Left lung (tissue), 10 donors: Measurements from ENCODE around the gene YBX1. TPM values are rescaled to one million over a fixed set of nuclear protein-coding genes. Genes with fewer than 3 reads are reported as not detected.
A peak's percentile ranks its signal among the peaks of the same experiment; 100 is the strongest.

Experiments
- ATAC-seq: fragments of 200-7000 bp; cut with Tn5 transposase; one replicate; pipeline ENCODE4 v1.9.1; 2020; ENCODE audit warnings: moderate library complexity
- DNase-seq, 4 donors: peaks; one replicate each; pipeline ENCODE4 v3.0.0-alpha.2; 2013 to 2020
- H3K27ac ChIP-seq, 2 donors: fragments of 200-600 bp; sonication (generic) in 1 of 2; one replicate each; pipeline versions ENCODE4 v1.5.0 to v1.8.0; 2020 to 2021
- H3K27me3 ChIP-seq, 2 donors: fragments of 200-600 bp; sonication (generic) in 1 of 2; one replicate each; pipeline versions ENCODE4 v1.5.0 to v1.8.0; 2020 to 2021
- H3K36me3 ChIP-seq, 2 donors: fragments of 200-600 bp; sonication (generic) in 1 of 2; one replicate each; pipeline versions ENCODE4 v1.5.0 to v1.8.0; 2020 to 2021
- H3K4me1 ChIP-seq, 2 donors: fragments of 200-600 bp; one replicate each; pipeline ENCODE4 v1.8.0; 2021
- H3K4me3 ChIP-seq, 2 donors: fragments of 200-600 bp; sonication (generic) in 1 of 2; one replicate each; pipeline versions ENCODE4 v1.5.0 to v1.8.0; 2020 to 2021; ENCODE audit warnings: mild to moderate bottlenecking in 1 of 2
- H3K9me3 ChIP-seq, 2 donors: fragments of 200-600 bp; sonication (generic) in 1 of 2; one replicate each; pipeline versions ENCODE4 v1.5.0 to v1.8.0; 2020 to 2021
- CTCF ChIP-seq, 2 donors: fragments of 200-600 bp; sonication (generic) in 1 of 2; IDR thresholded peaks; one replicate each; pipeline versions ENCODE4 v1.5.0 to v1.8.0; 2021; ENCODE audit warnings: antibody characterized with exemption in 2 of 2
- intact Hi-C, 2 donors: fragments of 100-400 bp; cut with DNase I; formaldehyde crosslinking; loops; one replicate each; pipeline versions ENCODE4 v1.11.2 to v1.14.2; 2022
- polyA plus RNA-seq, 6 donors: library from polyadenylated mRNA; unstranded; fragments of 120-200 nt; gene quantifications; one replicate each; pipeline ENCODE4 v1.2.1, GENCODE V29; 2013; ENCODE audit not compliant: insufficient read length in 6 of 6
- total RNA-seq, 2 donors: library from RNA; stranded (reverse); fragmentation: NEBNext Ultra II Directional; extraction: Animal tissue kit (Norgen Biotek cat#: 25700); gene quantifications; one replicate each; pipeline ENCODE4 v1.2.1, GENCODE V29; 2021
- donor health status: DM: no; HTN: yes; CAD: no.
- donor health status: DM: no; HTN: no; CAD: no.

Gene YBX1
- total and polyA plus RNA-seq, 8 donors, result 461 to 685 (median 546) TPM

- H3K27me3 ChIP-seq, result no peaks in the 10 kb centered on the region
- no peak for TF ChIP-seq CTCF (IDR thresholded peaks at IDR 0.05)
- intact Hi-C loops, result no loop called here
- no peaks in the 10 kb centered on the region for H3K9me3 ChIP-seq
- no peak for ATAC-seq
- peaks cover 0 to 6% of the 10 kb centered on the region in 2 donors for H3K4me1 ChIP-seq
- H3K36me3 ChIP-seq, result no peaks in the 10 kb centered on the region
- no peak overlapping the region for H3K4me3 ChIP-seq
- H3K27ac ChIP-seq, result no peak overlapping the region
- DNase-seq, result no peak
These were observed 52.2 kb downstream of the YBX1 start for GRCh38 chr1:42734201-42735035.

GRCh38 chr1:42735056-42735455, 52.8 kb downstream of the YBX1 start:
- intact Hi-C loops, result no loop called here
- ATAC-seq (no peak), DNase-seq (no peak)
- TF ChIP-seq CTCF (IDR thresholded peaks at IDR 0.05), result no peak
- Histone ChIP-seq H3K27me3 (peaks cover 0 to 3% of the 10 kb centered on the region in 2 donors), H3K27ac (no peak overlapping the region), H3K4me1 (peaks cover 0 to 6% of the 10 kb centered on the region in 2 donors), H3K36me3 (no peaks in the 10 kb centered on the region), H3K4me3 (no peak overlapping the region), H3K9me3 (no peaks in the 10 kb centered on the region)

GRCh38 chr1:42735477-42736105, 53.4 kb downstream of the YBX1 start:
- Histone ChIP-seq H3K4me3 (no peak overlapping the region), H3K27me3 (peaks cover 0 to 5% of the 10 kb centered on the region in 2 donors), H3K9me3 (no peaks in the 10 kb centered on the region), H3K4me1 (peaks cover 0 to 6% of the 10 kb centered on the region in 2 donors), H3K27ac (no peak overlapping the region), H3K36me3 (no peaks in the 10 kb centered on the region)
- DNase-seq, result no peak
- intact Hi-C loops, result no loop called here
- no peak for ATAC-seq
- TF ChIP-seq CTCF (IDR thresholded peaks at IDR 0.05), result no peak

- no peak overlapping the region for H3K27ac ChIP-seq
- DNase-seq, result no peak
- H3K9me3 ChIP-seq, result no peaks in the 10 kb centered on the region
- no peak for TF ChIP-seq CTCF (IDR thresholded peaks at IDR 0.05)
- H3K27me3 ChIP-seq, result peaks cover 0 to 5% of the 10 kb centered on the region in 2 donors
- intact Hi-C loops, result no loop called here
- H3K4me3 ChIP-seq, result no peak overlapping the region
- peaks cover 0 to 6% of the 10 kb centered on the region in 2 donors for H3K4me1 ChIP-seq
- peak; percentile 29 for ATAC-seq
- H3K36me3 ChIP-seq, result no peaks in the 10 kb centered on the region
These were observed 53.9 kb downstream of the YBX1 start for GRCh38 chr1:42736152-42736551.

- Histone ChIP-seq H3K36me3 (no peaks in the 10 kb centered on the region), H3K4me1 (peaks cover 0 to 6% of the 10 kb centered on the region in 2 donors), H3K4me3 (no peak overlapping the region), H3K27me3 (peaks cover 0 to 5% of the 10 kb centered on the region in 2 donors), H3K9me3 (no peaks in the 10 kb centered on the region), H3K27ac (no peak overlapping the region)
- ATAC-seq (no peak), DNase-seq (no peak)
- no peak for TF ChIP-seq CTCF (IDR thresholded peaks at IDR 0.05)
- intact Hi-C loops, result no loop called here
These were observed 54.5 kb downstream of the YBX1 start for GRCh38 chr1:42736571-42737200.
